Activated CD4-positive, alpha-beta T cell treated with anti-CD3 and anti-CD28 coated beads, Interleukin-2, Interleukin-4, amounts not matched to agents 100 ng/mL and 50 ng/mL, durations not matched to agents 16 hours and 8 hours (primary cell): Measurements from ENCODE around the gene KAT7.

ENCODE experiments used
- DNase-seq: peaks from one replicate; pipeline ENCODE4 v3.0.0-alpha.2; 2020; ENCODE audit warnings: low spot score

KAT7 gene

DNA sequence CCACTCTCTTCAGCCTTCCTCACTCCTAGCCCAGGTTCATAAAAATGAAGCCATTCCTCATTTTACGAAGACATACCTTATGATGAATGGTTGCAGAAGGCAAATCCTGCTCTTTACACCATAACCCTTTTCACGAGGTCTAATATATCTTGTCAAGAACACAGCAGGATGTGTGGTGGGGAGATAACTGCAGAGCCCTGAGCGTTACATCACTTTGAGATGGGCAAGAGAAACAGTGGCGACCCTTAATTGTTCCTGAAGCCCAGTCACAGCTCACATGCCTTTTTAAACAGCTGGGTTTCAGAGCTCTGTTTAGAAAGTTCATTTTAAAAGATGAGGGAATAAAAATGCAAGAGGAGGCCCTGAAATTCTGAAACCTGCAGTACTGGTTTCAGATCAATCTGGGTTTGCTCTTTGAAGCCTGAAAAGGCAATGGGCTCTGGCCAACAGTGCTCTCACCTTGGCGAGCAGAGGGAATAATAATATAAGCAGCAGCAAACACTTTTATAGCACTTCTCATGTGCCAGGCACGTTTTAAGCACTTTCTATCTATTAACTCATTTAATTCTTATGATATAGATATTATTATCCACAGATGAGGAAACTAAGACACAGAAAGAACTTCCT lies 27.4 kb upstream of the KAT7 start:
- DNase-seq = no peak

DNA sequence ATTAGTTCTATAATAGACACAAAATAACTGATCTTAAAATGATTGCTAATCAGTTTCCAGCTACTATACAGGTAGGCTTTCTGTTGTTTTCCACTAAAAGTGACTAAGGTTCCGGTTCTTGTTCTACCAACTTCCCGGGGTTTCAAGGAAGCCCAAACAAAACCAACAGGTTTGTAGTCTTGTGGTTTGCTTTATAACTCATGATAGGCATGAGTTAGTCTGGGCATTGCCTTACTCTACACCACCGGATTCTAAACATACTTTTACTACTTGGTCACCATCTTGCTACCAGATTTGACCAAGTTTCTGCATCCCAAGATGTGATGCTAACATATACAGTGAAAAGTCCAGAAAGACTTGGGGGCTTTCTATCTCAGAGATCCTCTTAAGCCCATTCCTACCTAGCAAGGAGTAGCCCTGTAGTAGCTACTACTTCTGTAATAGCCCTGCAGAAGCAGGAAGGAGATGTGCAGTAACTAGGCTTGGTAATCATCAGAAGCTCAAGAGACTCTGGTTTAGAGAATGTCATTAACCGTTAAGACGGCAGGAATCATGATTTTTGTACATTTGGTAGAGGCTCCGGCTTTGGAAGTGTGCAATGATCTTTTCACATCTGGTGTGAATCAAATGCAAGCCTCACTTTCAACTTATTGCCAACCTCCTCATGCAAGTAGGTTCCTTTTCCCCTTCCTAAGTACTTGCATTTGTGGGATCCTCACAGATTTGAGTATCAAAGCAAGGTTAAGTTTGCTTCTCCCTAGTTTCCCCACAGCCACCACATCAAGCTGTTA lies 26.1 kb upstream of the KAT7 start:
- DNase-seq = no peak

GRCh38 chr17:49763735-49764558 lies 24.5 kb upstream of the KAT7 start, which contains the start of gene FAM117A:
FAM117A (minus strand) TSS chr17:49764131; CDS start chr17:49764087, 44 bp downstream.
- DNase-seq = peak; percentile 99

DNA sequence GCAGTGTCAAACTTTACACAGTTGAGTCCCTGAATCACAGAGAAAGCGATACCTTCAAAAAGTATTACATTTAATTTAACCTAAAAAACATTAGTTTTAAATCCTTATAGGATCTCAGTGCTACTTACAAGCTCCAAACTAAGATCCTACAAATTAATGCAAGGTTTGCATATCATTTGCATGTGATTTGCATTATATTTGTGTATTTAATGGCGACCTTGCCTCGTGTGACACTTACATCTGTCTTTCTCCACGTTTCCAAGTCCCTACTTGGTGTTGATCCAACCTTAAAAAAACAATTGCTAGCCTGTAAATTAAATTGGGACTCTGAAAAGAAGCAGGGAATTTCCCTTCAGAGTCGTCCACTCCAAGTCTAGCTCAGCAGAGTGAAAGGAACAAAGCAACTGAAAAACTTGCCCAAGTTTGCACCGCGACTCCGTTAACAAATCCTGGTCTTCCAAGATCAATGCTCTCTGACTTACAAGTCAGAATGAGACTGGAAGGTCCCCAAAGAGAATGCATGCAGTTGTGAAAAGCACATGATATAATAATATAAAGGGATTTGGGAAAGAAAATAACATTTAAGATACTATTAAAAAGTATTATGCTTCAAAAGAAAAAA lies 23.8 kb upstream of the KAT7 start:
- no peak for DNase-seq

GRCh38 chr17:49766918-49767530 lies 21.5 kb upstream of the KAT7 start:
- DNase-seq = no peak

GRCh38 chr17:49775546-49776260 lies 12.8 kb upstream of the KAT7 start:
- no peak for DNase-seq

DNA sequence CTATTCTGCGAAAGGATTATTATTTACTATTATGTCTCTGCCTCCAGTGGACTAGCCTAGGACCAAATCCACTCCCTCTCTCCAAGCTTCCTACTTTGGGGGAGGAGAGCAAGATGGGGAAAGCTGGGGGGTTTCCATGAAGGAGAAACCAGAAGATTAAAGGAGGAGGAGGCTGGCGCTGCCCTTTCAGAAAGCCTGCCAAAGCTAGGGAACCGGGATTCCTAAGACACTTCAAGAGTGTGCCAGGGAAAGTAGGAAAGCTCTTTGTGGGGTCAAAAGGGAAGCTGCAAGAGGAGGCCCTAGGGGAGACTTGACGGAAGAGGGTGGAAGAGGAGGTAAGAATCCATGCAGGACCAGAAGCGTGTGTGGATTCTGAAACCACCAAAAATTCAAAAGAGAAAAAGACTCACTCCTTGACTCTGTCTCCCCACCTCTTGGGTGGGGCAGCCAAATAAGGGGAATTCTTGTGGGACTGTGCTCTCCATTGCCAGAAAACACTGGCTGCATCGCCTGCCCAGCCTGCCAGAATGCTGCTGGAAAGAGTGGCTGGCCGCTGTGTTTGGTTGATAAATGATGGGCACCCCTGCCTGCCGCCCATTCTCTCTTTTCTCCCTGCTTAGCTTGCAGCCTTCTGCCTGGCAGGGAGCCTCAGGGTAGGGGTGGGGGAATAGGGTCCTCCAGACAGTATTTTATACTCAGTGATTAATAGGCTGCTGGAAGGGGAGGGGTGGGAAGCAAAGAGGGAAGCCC lies 11.8 kb upstream of the KAT7 start:
- DNase-seq = no peak

- no peak for DNase-seq
Observed at GRCh38 chr17:49777563-49777962, 10.9 kb upstream of the KAT7 start.

DNA sequence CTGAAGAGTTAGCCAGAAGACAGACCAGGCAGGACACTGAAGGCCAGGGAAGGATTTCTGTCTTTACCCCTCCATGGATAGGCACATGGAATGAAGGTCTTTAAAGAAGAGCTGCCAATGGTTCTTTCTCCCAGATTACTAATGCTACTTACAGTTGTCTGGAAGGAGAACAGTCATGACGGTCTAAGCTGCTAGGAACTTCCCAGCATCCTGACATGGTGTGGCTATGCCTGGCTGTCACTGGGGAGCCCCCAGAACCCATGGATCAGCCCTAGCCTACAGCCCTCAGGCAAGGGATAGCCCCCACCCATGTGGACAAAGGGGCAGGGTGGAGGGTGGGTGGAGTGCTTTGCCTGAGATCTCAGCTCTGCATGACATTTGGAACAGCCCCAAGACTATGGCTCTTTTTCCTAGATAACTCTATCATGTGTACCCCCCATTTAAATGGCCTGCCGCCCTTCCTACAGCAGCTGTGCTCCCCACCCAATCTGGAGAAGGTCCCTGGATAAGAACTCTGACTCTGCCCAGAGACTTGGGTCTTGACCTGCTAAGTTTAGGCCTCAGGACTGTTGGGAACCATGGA lies 9.2 kb upstream of the KAT7 start:
- DNase-seq = no peak

DNA sequence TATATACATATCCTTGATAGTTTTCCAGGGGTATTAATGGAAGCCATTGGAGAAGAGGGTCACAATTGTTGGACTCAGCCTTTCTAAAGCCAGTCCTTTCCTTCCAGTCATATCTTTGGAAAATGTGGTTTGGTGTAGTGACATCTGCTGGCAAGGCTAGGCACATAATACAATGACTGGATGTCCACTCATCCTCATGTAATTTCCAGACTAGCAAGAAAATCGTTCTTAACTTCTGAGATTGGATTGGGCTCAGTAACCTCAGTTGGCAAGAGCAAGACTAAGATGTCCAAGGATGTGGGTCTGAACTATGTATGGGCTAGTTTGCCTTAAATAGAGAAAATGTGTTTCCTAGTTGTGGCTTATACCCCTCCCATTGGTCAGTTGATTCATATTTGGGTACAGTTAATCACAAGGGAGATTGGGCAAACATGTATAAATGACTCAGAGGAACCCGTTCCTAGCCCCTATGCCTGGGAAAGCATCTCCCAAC lies 8.7 kb upstream of the KAT7 start:
- DNase-seq = peak; percentile 47

GRCh38 chr17:49783071-49783715 lies 5.3 kb upstream of the KAT7 start:
- DNase-seq = no peak

- DNase-seq = no peak
Observed at GRCh38 chr17:49783791-49784190, 4.7 kb upstream of the KAT7 start.

- DNase-seq = no peak
Observed at GRCh38 chr17:49784636-49785035, 3.8 kb upstream of the KAT7 start.

DNA sequence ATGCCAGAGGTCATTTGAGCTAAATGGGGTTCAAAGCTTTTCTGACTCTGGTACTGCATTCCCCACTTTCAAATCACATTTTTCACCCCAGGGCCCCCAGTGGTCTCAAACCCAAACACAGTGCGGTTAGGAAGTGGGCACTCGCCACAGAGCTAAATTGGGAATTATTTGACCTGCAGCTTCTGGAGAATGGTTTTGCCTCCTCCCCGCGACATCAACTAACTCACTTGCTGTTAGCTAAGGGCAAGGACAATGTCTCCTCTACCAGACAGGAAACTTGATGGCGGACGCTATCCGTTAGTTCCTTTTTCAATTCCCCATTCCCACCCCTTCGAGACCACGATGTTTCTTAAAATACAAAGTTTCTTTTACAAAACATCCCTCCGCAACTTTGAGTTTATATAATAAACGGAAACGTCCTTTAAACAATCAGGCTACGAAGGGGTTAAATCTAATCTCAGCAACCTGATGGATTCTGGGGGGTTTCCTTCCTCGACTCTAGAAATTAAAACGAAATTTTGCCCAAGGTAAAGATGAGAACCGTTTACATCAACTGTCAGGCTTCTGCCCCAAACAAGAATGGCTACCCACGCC lies 500 bp upstream of the KAT7 start:
- DNase-seq = peak; percentile 15

- no peak for DNase-seq
Observed at GRCh38 chr17:49789243-49789578, 730 bp downstream of the KAT7 start.

DNA sequence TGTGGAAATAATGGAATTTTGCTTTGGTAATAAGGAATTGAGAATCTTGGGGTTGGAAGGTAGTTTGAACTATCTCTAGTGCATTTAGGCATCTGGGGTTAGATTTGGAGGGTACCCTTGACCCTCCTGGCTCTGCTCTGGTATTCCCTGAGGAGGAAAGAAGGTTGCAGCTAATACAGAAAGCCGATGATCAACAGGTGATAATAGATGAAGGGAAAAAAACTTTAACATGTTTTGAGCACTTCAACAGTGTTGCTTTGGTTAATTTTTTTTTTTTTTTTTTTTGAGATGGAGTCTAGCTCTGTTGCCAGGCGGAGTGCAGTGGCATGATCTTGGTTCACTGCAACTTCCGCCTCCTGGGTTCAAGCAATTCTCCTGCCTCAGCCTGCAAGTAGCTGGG lies 4.8 kb downstream of the KAT7 start:
- no peak for DNase-seq

DNA sequence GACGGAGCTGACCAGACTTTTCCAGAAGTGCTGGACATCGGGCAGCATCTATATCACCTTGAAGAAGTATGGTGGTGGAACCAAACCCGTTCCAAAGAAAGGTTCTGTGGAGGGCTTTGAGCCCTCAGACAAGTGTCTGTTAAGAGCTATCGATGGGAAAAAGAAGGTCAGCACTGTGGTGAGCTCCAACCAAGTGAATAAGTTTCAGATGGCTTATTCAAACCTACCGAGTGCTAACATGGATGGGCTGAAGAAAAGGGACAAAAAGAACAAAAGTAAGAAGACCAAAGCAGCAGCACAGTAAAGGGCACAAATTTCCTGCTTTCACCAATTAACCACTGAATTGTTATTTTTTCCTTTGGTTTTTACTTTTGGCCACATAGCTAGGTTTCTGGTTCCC lies 6.9 kb downstream of the KAT7 start:
- DNase-seq = no peak

GRCh38 chr17:49798182-49798581 lies 9.7 kb downstream of the KAT7 start:
- DNase-seq = no peak

DNA sequence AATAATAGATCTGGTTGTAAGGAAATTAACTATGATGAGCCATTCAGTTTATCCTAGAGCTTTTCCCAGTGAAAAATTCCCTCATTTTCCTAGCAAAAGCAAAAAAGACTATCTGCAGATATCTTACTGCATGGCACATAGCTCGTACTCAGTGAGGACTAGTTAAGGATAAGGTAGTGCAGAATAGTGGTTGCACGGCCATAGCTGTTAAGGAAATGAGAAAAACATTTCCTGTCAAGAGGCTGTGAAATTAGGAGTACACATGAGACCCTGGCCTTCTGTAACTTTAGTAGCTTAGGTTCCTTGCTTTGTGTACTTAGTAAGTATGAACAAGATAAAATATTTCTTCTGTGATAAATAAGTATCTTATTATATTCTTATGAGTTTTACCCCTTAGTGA lies 10.3 kb downstream of the KAT7 start:
- DNase-seq = no peak
